Measurements from ENCODE around the gene C11orf86. TPM values are rescaled to one million over a fixed set of nuclear protein-coding genes. Genes with fewer than 3 reads are reported as not detected.

C11orf86 gene
- total RNA-seq, 4 donors from 2014 or later = 21.0 to 88.3 (median 56.1) TPM; not detected in 1

- DNase-seq = no peak
- no peaks in the 10 kb centered on the region for H3K36me3 ChIP-seq
- peak overlapping the region in 1 of 4 donors; percentile 62 for H3K27ac ChIP-seq
- no peaks in the 10 kb centered on the region for H3K27me3 ChIP-seq
- H3K4me1 ChIP-seq = peaks cover 0 to 17% (median 3%) of the 10 kb centered on the region in 4 donors
- TF ChIP-seq POLR2A (IDR thresholded peaks at IDR 0.05) = no peak
- no peak for TF ChIP-seq POLR2AphosphoS5 (IDR thresholded peaks at IDR 0.05)
- TF ChIP-seq, protein P1, sequence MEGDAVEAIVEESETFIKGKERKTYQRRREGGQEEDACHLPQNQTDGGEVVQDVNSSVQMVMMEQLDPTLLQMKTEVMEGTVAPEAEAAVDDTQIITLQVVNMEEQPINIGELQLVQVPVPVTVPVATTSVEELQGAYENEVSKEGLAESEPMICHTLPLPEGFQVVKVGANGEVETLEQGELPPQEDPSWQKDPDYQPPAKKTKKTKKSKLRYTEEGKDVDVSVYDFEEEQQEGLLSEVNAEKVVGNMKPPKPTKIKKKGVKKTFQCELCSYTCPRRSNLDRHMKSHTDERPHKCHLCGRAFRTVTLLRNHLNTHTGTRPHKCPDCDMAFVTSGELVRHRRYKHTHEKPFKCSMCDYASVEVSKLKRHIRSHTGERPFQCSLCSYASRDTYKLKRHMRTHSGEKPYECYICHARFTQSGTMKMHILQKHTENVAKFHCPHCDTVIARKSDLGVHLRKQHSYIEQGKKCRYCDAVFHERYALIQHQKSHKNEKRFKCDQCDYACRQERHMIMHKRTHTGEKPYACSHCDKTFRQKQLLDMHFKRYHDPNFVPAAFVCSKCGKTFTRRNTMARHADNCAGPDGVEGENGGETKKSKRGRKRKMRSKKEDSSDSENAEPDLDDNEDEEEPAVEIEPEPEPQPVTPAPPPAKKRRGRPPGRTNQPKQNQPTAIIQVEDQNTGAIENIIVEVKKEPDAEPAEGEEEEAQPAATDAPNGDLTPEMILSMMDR (IDR thresholded peaks at IDR 0.05) = no peak
- no peak for TF ChIP-seq EP300 (IDR thresholded peaks at IDR 0.05; ENCODE audit: low read depth)
- no peaks in the 10 kb centered on the region for H3K9me3 ChIP-seq
- no peak overlapping the region for H3K4me3 ChIP-seq
- 62 to 72% methylated on average over 5 of the region's 5 CpGs for WGBS, 2 donors (ENCODE audit: low coverage in 1 of 2)
- intact Hi-C loops (cut with DNase I; ENCODE audit: low total_unique reads) = no loop called here
- in situ Hi-C loops (cut with MboI; ENCODE audit: low pct_ligation_motif_present in 1 of 4, low pct_unique_long_range_greater_than_20kb in 1 of 4, low sequenced_read_pairs in 3 of 4) = no loop called here
Observed at GRCh38 chr11:66966351-66966750, 8.8 kb upstream of the C11orf86 start.

- no peaks in the 10 kb centered on the region for H3K36me3 ChIP-seq
- H3K9me3 ChIP-seq = no peaks in the 10 kb centered on the region
- no peak overlapping the region for H3K4me3 ChIP-seq
- H3K27me3 ChIP-seq = no peaks in the 10 kb centered on the region
- 65% methylated on average over 5 of the region's 5 CpGs; no CpG with 5 or more reads in 1 of the 2 donors for WGBS, 2 donors (ENCODE audit: low coverage in 1 of 2)
- peaks cover 0 to 17% (median 5%) of the 10 kb centered on the region in 4 donors for H3K4me1 ChIP-seq
- intact Hi-C loops (cut with DNase I; ENCODE audit: low total_unique reads) = no loop called here
- in situ Hi-C loops (cut with MboI; ENCODE audit: low pct_ligation_motif_present in 1 of 4, low pct_unique_long_range_greater_than_20kb in 1 of 4, low sequenced_read_pairs in 3 of 4) = no loop called here
- no peak for DNase-seq
- no peak for TF ChIP-seq EP300 (IDR thresholded peaks at IDR 0.05; ENCODE audit: low read depth)
- no peak for TF ChIP-seq POLR2AphosphoS5 (IDR thresholded peaks at IDR 0.05)
- TF ChIP-seq POLR2A (IDR thresholded peaks at IDR 0.05) = no peak
- TF ChIP-seq, protein P1 (IDR thresholded peaks at IDR 0.05) = no peak
- H3K27ac ChIP-seq = peak overlapping the region in 3 of 4 donors; percentile 8 to 62 (median 20)
Observed at GRCh38 chr11:66967670-66968425, 7.3 kb upstream of the C11orf86 start.

DNA sequence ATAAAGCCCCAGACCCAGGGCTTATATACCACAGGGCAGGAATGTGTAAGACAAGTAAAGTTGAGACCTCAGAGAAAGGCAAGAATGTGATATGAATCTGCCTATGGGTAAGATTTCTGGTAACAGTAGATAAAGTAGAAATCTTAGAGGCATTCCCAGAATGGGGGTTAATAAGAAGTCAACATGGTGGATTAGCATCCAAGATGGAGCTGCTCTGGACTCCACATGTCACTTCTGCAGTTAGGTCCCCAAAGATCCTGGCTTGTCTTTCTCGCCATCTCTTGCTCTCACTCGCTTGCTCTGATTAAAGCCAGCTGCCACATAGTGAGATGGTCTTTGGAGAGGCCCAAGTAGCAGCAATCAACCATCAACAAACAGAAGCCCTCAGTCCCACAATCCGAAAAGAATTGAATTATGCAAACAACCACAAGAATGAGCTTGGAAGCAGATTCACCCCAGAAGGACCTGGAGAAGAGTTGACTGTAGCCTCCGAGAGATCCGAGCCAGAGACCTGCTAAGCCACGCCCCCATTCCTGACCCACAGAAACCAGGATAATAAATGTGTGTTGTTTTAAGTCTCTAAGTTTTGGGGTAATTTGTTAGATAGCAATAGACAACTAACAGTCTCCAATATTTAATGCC, 5.4 kb upstream of the C11orf86 start:
- TF ChIP-seq POLR2A (IDR thresholded peaks at IDR 0.05) (no peak), EP300 (IDR thresholded peaks at IDR 0.05; ENCODE audit: low read depth) (no peak), POLR2AphosphoS5 (IDR thresholded peaks at IDR 0.05) (no peak)
- TF ChIP-seq, protein P1 (IDR thresholded peaks at IDR 0.05) = no peak
- Histone ChIP-seq H3K9me3 (no peaks in the 10 kb centered on the region), H3K4me1 (peaks cover 0 to 17% (median 5%) of the 10 kb centered on the region in 4 donors), H3K27me3 (no peaks in the 10 kb centered on the region), H3K27ac (peak overlapping the region; percentile 26 to 74 (median 46)), H3K4me3 (no peak overlapping the region), H3K36me3 (no peaks in the 10 kb centered on the region)
- intact Hi-C loops (cut with DNase I; ENCODE audit: low total_unique reads) (no loop called here), in situ Hi-C loops (cut with MboI; ENCODE audit: low pct_ligation_motif_present in 1 of 4, low pct_unique_long_range_greater_than_20kb in 1 of 4, low sequenced_read_pairs in 3 of 4) (no loop called here)
- DNase-seq = no peak
- WGBS, 2 donors (ENCODE audit: low coverage in 1 of 2) = 82 to 90% methylated on average over 4 to 6 of the region's 6 CpGs

GRCh38 chr11:66970371-66970806, 4.7 kb upstream of the C11orf86 start:
- Histone ChIP-seq H3K4me1 (peaks cover 0 to 17% (median 5%) of the 10 kb centered on the region in 4 donors), H3K9me3 (no peaks in the 10 kb centered on the region), H3K27me3 (no peaks in the 10 kb centered on the region), H3K36me3 (no peaks in the 10 kb centered on the region), H3K27ac (peak overlapping the region; percentile 26 to 74 (median 46)), H3K4me3 (no peak overlapping the region)
- TF ChIP-seq, protein P1 (IDR thresholded peaks at IDR 0.05) = no peak
- TF ChIP-seq POLR2A (IDR thresholded peaks at IDR 0.05) (no peak), EP300 (IDR thresholded peaks at IDR 0.05; ENCODE audit: low read depth) (no peak), POLR2AphosphoS5 (IDR thresholded peaks at IDR 0.05) (no peak)
- intact Hi-C loops (cut with DNase I; ENCODE audit: low total_unique reads) (no loop called here), in situ Hi-C loops (cut with MboI; ENCODE audit: low pct_ligation_motif_present in 1 of 4, low pct_unique_long_range_greater_than_20kb in 1 of 4, low sequenced_read_pairs in 3 of 4) (no loop called here)
- 70 to 85% methylated on average over 4 of the region's 4 CpGs for WGBS, 2 donors (ENCODE audit: low coverage in 1 of 2)
- no peak for DNase-seq

All from transverse colon (tissue), 4 donors.